NCI-H1417 treated with DMSO at 0.1 percent for 48 hours (cell line): ENCODE measurements around the gene NUPR2.
"Not testable (repeated sequence)": the region's sequence is repeated elsewhere in the genome, so short reads cannot be mapped to it uniquely, and the experiment has no call there.

Experiments used
- DNase-seq: peaks from one replicate; lab custom pipeline; 2025; lab: John Stamatoyannopoulos, UW

The NUPR2 gene

DNA sequence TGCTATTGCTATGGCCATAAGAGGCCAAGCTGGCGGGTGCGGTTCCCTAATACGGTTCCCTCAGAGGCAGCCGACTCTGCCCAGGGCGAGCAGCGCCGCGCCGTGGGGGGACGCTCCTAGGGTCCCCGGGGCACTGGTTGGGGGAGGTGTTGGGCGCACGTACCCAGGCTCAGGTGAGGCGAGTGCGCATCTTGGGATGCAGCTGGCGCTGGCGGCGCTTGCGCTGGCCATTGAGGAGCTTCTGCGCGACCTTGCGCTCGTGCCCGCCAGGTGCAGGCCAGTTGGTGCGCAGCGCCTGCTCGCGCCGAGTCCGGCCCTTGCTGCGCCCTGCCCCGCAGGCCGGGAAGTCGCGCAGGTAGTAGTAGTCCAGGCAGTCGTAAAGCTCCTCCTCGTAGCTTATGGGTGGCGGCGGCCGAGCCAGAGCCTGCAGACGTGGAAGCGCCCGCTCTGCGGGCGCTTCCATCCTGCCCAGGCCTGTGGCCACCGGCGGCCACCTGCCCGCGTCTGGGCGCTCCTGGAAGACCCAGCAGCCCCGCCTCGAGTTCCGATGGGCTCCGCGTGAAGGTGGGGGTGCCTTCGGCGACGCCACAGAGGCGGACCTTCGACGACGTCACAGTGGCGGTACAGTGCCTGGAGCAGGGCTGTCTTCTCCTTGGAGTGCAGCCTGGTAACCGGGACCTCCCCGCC lies at the start of gene NUPR2:
NUPR2 (minus strand) TSS at position 566 of the 687 bp plus-strand sequence; CDS start at position 463, 103 bp downstream.
- no peak for DNase-seq

DNA sequence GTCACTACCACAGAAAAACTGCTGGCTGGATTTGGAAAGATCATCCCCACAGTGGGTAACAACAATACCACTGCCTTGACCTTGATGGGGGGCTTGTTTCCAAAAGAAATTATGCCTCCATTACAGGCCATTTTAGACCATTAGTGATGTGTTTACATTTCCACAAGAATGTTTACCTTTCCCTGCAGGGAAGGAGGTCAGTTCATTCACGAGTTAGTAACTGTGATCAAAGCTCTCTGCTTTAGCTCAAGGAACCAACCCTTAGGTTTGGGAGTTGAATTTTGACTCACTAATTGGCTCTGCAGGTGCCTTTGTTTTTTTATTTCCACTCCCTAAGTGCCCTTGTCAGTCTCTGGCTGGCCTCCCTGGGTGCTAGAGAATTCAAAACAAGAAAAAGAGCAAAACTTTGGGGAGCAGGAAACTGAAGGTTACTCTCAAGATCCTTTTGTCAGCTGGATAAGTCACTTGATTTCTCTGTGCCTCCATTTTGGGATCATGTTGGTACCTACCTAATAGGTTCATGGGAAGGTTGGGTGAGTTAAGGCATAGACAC lies 41.1 kb upstream of the NUPR2 start:
- DNase-seq = peak; percentile 79

- not testable (repeated sequence) for DNase-seq
These were observed 14.8 kb upstream of the NUPR2 start for GRCh38 chr7:56131062-56131461.

DNA sequence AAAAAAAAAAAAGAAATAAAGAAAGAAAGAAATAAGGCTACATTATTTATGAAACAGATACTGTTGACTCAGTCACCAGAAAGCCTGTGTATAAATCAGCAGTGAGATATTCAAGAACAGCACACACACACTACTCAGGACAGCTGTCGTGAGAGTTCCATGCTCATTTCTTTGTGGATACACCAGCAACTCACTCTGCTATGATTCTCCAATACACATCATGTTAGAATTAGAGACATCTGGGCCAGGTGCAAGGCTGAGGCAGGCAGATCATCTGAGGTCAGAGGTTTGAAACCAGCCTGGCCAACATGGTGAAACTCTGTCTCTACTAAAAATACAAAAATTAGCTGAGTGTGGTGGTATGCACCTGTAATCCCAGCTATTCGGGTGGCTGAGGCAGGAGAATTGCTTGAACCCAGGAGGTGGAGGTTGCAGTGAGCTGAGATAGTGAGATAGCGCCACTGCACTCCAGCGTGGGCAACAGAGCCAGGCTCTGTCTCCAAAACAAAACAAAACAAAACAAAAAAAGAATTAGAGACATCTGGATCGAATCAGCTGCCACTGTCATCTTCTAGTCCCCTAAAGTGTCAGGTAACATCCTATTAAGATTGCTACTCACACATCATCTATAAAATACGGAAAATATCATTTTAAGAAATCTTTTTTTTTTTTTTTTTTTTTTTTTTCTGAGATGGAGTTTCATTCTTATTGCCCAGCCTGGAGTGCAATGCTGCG lies 11.2 kb upstream of the NUPR2 start:
- no peak for DNase-seq

GRCh38 chr7:56125831-56126230 lies 9.6 kb upstream of the NUPR2 start:
- DNase-seq = no peak

DNA sequence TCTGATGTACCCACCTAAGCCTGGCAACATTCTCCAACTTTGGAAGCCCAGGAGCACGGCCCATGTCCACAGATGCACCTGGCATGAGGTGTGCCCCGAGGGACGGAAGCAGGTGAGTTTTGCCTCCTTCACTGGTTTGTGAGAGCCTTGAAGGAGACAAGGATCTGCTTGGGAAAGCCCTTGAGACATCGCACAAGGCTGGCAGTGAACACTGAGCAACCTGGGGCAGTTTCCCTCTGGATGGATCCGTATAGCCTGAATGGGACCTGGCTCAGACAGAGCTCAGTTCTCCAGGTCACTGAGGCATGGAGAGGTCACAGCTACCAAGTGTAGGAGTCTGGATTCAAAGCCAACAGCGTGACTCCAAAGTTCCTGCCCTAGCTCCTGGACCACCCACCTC lies 8.8 kb upstream of the NUPR2 start:
- no peak for DNase-seq

- no peak for DNase-seq
These were observed 5.2 kb upstream of the NUPR2 start for GRCh38 chr7:56121440-56121839.

DNA sequence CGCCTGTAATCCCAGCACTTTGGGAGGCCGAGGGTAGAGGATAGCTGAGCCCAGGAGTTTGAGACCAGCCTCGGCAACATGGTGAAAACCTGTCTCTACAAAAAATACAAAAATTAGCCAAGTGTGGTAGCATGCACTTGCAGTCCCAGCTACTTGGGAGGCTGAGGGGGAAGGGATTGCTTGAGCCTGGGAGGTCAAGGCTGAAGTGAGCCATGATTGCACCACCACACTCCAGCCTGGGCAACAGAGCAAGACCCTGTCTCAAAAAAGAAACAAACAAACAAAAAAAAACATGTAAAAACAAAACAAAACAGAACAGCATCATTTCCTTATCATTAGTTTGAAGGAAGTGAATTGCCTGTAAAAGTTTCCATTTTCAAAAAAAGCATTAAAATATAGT lies 4.0 kb downstream of the NUPR2 start:
- DNase-seq = not testable (repeated sequence)

DNA sequence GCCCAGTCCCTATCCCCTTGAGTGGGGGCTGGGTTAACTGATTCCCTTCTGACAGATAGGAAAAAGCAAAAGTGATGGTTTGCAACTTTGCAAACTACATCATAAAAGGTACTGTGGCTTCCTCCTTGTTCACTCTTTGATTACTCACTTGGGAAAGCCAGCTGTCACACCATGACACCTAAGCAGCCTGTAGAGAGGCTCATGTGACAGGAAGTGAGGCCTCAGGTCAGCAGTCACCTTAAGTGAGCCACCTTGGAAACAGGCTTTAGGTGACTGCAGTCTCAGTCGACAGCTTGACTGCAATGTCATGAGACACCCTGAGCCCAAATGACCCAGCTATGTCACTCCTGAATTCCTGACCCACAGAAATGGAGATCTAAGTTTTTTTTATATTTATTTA lies 5.6 kb downstream of the NUPR2 start:
- DNase-seq = no peak

- no peak for DNase-seq
These were observed 8.3 kb downstream of the NUPR2 start for GRCh38 chr7:56107954-56108258.

- peak; percentile 93 for DNase-seq
These were observed 9.8 kb downstream of the NUPR2 start, which contains the start of gene CHCHD2 for GRCh38 chr7:56106108-56107073. Gene CHCHD2 (minus strand): TSS chr7:56106476. CDS start chr7:56106413, 63 bp downstream.

DNA sequence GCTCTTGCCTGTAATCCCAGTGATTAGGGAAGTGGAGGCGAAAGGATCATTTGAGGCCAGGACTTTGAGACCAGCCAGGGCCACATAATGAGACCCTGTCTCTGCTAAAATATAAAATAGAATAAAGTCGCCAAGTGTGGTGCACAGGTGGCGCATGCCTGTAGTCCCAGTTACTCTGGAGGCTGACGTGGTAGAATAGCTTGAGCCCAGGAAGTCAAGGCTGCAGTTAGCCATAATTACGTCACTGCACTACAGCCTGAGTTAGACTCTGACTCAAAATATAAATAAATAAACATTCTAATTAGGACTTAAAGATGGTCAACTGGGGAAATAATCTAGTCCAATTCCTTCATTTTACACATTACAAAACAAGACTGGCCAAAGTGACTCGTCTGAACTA lies 10.7 kb downstream of the NUPR2 start:
- DNase-seq = peak; percentile 11

GRCh38 chr7:56104138-56104537 lies 12.1 kb downstream of the NUPR2 start:
- DNase-seq = not testable (repeated sequence)

- DNase-seq = no peak
These were observed 16.6 kb downstream of the NUPR2 start for GRCh38 chr7:56099653-56100052.

DNA sequence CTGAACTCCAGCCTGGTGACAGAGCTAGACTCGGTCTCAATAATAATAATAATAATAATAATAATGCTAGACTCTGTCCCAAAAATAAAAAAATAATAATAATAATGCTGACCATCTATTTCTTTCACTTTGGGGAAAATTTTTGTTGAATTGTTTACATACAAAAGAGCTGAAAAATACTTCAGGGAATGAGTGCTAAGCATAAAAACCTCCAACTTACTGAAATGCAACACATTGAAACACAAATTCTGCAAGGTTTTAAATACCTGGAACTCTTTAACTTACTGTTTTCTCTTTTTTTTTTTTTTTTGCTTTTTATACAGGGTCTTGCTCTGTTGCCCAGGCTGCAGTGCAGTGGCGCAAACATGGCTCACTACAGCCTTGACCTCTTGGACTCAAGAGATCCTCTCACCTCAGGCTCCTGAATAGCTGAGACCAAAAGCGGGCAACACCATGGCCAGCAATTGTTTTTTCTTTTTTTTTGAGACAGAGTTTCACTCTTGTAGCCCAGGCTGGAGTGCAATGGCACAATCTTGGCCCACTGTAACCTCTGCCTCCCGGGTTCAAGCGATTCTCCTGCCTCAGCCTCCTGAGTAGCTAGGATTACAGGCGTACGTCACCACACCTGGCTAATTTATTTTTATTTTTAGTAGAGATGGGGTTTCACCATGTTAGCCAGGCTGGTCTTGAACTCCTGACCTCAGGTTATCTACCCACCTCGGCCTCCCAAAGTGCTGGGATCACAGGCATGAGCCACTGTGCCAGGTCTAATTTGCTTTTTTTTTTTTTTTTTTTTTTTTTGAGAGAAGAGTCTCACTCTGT lies 17.8 kb downstream of the NUPR2 start:
- DNase-seq = not testable (repeated sequence)

- DNase-seq = no peak
These were observed 18.5 kb downstream of the NUPR2 start for GRCh38 chr7:56097700-56098099.

- DNase-seq = no peak
These were observed 23.3 kb downstream of the NUPR2 start, which contains the start of gene PHKG1 for GRCh38 chr7:56092789-56093531. Gene PHKG1 (minus strand): TSS chr7:56092952. CDS start chr7:56088941, 4,011 bp downstream.

DNA sequence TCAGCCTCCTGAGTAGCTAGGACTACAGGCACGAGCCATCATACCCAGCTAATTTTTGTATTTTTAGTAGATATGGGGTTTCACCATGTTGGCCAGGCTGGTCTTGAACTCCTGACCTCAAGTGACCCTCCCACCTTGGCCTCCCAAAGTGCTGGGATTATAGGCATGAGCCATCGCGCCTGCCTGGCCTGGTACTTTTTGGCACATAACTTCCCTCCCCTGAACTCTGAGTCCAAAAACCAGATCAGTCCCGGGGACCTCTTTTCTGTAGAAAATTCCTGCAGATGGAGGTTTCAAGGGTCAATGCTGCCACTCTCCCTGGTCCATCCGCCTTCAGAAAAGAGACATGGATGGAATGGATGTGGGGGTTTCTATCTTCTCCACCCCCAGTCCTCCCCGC lies 23.8 kb downstream of the NUPR2 start:
- not testable (repeated sequence) for DNase-seq

- no peak for DNase-seq
These were observed 24.6 kb downstream of the NUPR2 start for GRCh38 chr7:56091591-56091990.

GRCh38 chr7:56087445-56087844 lies 28.8 kb downstream of the NUPR2 start:
- no peak for DNase-seq
